HG03196 (cell line): Measurements from ENCODE around the gene KRT12.

Experiments
- ATAC-seq: cut with Tn5 transposase; IDR thresholded peaks from one replicate; pipeline ENCODE4 v1.9.1; 2021; ENCODE audit not compliant: unreplicated experiment

Gene KRT12

DNA sequence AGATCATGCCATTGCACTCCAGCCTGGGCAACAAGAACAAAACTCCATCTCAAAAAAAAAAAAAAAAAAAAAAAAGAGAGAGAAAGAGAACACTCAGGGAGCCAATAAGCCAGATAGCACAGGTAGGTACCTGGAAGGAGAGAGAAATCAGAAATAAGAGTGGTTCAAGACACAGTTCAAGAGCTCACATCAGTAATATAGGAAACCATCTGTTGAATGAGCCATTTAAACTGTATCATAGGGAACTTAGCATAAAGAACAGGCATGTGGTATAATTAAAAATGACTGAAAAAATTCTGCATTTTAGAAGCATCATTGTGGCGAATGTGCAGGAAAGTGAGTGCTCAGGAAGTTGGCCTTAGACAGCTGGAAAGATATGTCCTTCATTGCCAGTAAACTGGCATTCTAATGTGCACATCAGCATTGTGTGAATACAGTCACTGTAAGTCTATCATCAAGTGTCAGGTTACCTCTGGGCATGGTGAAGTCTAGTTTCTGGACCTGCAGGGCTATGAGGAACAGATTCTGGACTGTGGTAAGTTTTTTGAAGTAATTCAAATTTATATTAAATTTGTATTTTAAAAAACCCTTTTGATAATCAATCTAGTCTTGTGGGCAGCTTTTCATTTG is 20.4 kb downstream of the KRT12 start:
- ATAC-seq = no peak

- no peak for ATAC-seq
These were observed 22.3 kb downstream of the KRT12 start for GRCh38 chr17:40844671-40845107.

- ATAC-seq = no peak
These were observed 23.8 kb downstream of the KRT12 start for GRCh38 chr17:40843242-40843641.

DNA sequence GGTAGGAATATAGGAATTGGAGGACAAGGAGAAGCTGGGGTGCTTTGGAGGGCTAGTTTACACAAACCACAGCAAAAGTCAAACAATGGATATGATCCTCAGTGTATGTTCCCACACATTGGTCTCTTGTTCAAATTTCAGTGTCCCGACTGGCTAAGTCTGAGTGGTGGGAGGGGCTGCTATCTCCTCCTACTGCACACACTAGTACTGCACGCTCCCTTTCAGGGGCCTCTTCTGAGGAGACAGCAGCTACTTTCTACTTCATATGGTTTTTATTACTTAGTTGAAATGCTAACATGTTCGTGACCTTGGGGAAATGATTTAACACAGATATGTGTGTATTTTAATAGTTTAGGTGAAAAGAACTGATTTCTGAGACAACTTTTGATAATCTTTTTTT is 25.8 kb downstream of the KRT12 start:
- ATAC-seq = no peak

DNA sequence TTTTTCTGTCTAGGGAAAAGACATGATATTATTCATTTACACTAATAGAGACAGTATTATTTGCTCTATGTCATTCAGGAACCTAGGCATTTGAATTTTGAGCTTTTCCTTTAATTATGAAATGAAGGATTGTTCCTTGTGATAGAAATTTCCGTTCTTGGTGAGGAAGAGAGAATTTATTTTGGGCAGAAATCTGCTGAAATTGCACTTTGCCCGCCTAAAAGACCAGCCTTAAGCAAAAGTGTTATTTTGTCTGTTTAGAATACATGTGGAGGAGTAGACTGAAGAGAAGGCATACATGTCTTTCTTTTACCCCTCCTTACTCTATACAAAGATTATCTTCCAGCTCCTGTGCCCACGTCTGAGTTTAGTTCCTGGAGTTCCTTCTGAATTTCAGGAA is 27.8 kb downstream of the KRT12 start:
- ATAC-seq = no peak

- no peak for ATAC-seq
These were observed 31.0 kb downstream of the KRT12 start for GRCh38 chr17:40836020-40836419.

- no peak for ATAC-seq
These were observed 33.1 kb downstream of the KRT12 start for GRCh38 chr17:40833882-40834281.

GRCh38 chr17:40832840-40833239 is 34.2 kb downstream of the KRT12 start:
- ATAC-seq = no peak

DNA sequence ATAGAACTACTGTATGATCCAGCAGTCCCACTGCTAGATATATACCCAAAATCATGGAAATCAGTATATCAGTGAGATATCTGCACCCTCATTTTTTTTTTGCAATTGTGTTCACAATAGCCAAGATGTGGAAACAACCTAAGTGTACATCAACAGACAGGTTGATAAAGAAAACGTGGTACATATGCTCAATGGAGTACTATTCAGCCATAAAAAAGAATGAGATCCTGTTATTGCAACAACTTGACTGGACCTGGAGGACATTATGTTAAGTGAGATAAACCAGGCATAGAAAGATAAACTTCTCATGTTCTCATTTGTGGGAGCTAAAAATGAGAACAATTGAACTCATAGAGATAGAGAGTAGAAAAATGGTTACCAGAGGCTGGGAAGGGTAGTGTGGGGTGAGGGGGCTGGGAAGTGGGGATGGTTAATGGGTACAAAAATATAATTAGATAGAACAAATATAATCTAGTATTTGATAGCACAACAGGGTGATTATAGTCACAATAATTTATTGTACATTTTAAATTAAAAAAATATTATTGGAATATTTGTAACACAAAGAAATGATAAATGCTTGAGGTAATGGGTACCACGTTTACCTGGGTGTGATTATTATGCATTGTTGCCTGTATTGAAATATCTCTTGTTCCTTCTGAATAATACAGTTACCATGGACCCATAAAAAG is 36.8 kb downstream of the KRT12 start:
- ATAC-seq = no peak

DNA sequence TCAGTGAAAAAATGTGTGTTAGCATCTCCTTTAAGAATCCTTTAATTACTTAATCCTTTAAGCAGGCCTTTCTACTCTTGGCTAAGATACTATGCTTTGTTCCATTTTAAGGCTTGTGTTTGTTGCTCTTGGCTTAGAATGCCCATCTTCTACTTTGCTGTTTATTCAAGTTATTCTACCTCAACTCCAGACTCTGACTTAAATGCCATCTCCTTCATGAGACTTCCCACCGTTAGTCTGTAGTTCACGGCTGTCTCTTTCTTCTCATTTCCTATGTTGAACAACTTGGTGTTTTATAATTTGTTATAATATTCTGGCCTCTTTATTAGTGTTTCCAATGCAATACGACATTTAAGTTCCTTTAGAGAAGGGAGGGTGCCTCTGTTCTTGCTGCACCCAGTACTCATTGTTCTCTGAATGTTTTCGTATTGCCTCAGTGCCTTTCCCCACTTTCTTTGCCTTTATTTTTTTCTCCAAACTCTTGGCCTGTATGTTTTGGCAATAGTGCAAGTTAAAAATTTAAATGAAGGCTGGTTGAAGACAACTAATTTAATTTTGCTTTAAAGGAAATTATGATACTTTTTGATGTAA is 38.5 kb downstream of the KRT12 start:
- ATAC-seq = no peak

DNA sequence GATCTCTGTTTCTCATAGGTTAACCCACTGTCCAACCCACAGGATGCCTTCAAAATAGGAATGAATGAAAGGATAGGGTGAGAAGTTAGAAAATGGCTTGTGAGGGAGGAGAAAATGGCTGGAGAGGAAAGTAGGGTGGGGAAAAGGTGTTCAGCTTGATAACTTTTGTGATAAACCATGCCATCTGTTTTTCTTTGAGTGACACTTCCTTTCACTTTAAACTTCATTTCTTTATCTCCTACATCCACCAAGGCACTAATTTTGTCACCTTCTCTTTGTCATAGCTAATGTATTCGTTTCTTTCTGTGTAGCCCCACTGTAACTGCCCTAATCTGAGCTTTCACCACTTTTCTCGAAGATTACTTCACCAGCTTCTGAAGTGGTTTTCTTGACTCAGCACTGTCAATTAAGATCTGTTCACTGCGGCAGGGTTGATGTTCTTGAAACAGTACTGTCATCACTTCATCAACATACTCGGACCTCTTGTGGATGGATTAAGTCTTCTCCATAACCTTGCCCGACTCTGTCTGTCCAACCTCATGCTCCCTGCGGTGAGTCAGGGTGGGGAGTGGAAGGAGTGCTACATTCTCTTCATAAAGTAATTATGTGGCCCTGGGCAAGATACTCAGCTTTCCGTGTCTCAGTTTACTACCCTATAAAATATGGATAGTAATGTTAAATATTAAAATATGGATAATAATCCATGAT is 39.1 kb downstream of the KRT12 start:
- ATAC-seq = no peak

DNA sequence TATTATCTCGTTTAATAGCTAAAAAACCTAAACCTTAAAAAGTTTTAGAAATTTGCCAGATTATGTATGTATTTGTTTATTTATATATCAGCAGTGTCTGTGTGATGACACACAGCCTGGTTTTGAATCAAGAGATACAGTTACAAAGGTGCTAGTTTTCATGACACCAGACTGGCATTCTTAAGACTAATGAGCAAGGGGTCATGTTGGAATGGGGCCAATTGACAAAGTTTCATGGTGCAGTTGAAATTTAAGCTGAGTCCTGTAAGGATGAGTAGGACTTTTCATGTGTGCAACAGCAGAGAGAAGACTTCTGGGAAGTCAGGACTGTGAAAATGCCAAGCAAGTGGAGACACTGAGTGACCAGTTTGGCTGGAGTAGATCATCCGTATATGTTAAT is 41.4 kb downstream of the KRT12 start:
- ATAC-seq = no peak

DNA sequence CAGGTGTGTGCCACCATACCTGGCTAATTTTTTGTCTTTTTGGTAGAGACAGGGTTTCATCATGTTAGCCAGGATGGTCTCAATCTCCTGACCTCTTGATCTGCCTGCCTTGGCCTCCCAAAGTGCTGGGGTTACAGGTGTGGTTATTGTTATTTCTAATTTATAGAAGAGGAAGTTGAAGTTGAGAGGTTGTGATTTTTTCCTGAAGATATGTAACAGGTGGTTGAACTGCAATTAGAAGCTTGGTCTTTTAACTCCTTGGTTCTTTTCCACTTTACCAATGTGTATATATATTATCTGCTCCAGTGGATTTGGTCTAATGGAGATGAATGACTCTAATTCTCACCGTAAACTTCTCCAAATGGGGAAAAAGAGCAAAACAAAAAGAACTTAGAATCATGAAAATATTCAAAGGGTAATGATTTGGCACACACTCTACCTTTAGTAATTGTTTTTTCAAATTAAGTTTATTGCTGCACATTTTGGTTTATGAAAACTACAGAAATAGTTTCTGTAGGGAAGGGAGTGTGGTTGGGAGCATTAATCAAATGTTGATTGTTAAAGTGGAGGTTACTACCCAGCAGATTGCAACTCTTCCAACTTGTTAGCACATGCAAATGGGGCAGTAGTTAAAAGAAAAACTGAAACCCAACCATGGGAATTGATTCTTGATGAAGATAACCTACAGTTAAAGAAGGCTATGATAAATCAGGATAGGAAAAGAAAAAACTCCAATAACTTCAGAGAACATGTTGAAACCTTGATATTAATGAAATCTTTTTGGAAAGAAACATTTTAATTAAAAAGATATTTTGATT is 42.8 kb downstream of the KRT12 start:
- no peak for ATAC-seq

- no peak for ATAC-seq
These were observed 44.8 kb downstream of the KRT12 start, which contains the start of gene KRT10 for GRCh38 chr17:40822132-40822812. KRT10 (minus strand) TSS chr17:40822614; CDS start chr17:40822585, 29 bp downstream.

- no peak for ATAC-seq
These were observed 45.5 kb downstream of the KRT12 start for GRCh38 chr17:40821536-40821935.

DNA sequence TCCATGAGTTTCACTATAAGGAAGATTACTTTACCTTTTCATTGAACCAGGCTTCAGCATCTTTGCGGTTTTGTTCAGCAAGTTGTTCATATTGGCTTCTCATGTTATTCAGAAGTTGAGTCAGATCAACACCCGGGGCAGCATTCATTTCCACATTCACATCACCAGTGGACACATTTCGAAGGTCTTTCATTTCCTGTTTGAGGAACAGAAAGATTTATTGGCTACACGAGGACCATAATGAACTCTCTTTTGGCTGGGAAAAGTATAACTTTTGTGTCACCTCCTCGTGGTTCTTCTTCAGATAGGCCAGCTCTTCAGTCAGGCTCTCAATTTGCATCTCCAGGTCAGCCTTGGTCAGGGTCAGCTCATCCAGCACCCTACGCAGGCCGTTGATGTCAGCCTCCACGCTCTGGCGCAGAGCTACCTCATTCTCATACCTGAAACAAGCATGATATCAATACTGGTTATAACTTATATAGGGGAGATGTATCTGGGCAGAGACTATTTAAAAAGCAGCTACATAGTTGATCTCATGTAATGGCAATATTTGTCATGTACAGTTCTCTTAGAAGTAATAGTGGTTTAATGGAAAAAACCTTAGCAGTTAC is 46.7 kb downstream of the KRT12 start:
- no peak for ATAC-seq

- ATAC-seq = no peak
These were observed 47.4 kb downstream of the KRT12 start for GRCh38 chr17:40819528-40820125.

DNA sequence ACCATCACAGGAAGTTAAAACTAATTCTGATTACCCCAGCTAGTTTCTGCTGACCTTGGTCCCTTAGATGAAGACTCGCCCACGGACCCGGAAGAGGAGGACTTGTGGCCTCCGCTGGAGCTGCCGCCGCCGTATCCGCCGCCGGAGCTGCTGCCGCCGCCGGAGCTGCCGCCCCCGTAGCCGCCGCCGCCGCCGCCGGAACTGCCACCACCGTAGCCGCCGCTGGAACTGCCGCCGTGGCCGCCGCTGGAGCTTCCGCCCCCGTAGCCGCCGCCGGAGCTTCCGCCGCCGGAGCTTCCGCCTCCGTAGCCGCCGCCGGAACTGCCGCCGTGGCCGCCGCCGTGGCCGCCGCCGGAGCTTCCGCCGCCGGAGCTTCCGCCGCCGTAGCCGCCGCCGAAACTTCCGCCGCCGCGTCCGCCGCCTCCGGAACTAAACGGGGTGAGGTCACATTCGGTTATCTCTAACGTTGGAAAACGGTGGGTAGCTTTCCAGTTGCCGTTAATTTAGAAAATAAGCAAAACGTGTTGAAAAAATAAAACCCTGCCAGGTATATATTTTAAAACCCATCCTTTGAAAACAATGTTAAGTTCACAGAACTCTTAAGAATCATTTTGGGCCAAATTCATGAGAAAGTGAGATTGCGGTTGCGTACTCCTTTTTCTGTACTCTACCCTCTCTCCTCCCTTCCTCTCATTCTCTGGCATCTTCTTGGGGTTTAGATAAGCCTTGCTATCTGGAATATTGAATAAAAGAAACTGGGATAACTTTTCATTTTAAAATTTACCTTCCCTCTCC is 48.1 kb downstream of the KRT12 start:
- ATAC-seq = peak; percentile 90

- ATAC-seq = no peak
These were observed 48.7 kb downstream of the KRT12 start for GRCh38 chr17:40818343-40818732.
